Kidney epithelial cell (primary cell): ENCODE results near the gene SMARCA5. TPM values are rescaled to one million over a fixed set of nuclear protein-coding genes. Genes with fewer than 3 reads are reported as not detected.

Source experiments
- DNase-seq: peaks from one replicate; pipeline ENCODE4 v3.0.0-alpha.2; 2010; ENCODE audit warnings: low read depth
- H3K27me3 ChIP-seq: 2 replicates; pipeline ENCODE4 v1.6.0; 2011; ENCODE audit warnings: low read length; ENCODE audit not compliant: control insufficient read depth, insufficient read depth
- H3K36me3 ChIP-seq: 2 replicates; pipeline ENCODE4 v1.5.1; 2011; ENCODE audit warnings: low read length; ENCODE audit not compliant: control insufficient read depth, insufficient read depth
- H3K4me3 ChIP-seq: 2 replicates; pipeline ENCODE4 v1.5.1; 2011; ENCODE audit warnings: low read depth, mild to moderate bottlenecking, control low read depth, low read length
- CTCF ChIP-seq: IDR thresholded peaks from 2 replicates; pipeline ENCODE4 v1.5.1; 2011; ENCODE audit warnings: mild to moderate bottlenecking, moderate library complexity, low read length, control low read depth, inconsistent platforms; ENCODE audit not compliant: insufficient read depth, poor library complexity, severe bottlenecking
- total RNA-seq: library from RNA; depleted of rRNA; stranded (reverse); fragments of >200 nt; gene quantifications from 2 replicates; pipeline ENCODE4 v1.2.3, GENCODE V29; 2015

Gene SMARCA5
- total RNA-seq, 1 donor from 2014 or later = 55.0 TPM

DNA sequence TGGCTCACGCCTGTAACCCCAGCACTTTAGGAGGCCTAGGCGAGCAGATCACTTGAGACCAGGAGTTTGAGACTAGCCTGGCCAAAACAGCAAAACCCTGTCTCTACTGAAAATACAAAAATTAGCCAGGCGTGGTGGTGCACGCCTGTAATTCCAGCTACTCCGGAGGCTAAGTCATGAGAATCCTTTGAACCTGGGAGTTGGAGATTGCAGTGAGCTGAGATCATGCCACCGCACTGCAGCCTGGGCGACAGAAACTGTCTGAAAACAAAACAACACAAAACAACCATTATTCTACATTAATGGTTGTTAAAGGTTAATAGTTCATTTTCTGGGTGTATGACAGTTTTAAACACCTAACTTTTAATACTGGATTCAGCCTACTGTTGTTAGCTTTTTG lies 1.6 kb upstream of the SMARCA5 start:
- Histone ChIP-seq H3K36me3 (no peaks in the 10 kb centered on the region), H3K4me3 (no peak overlapping the region), H3K27me3 (no peaks in the 10 kb centered on the region)
- no peak for TF ChIP-seq CTCF
- DNase-seq = no peak

- no peaks in the 10 kb centered on the region for H3K36me3 ChIP-seq
- no peak for TF ChIP-seq CTCF
- no peaks in the 10 kb centered on the region for H3K27me3 ChIP-seq
- peak overlapping the region; percentile 93 for H3K4me3 ChIP-seq
- DNase-seq = no peak
Observed at GRCh38 chr4:143512978-143513313, 556 bp upstream of the SMARCA5 start.

GRCh38 chr4:143514169-143514495 lies 630 bp downstream of the SMARCA5 start:
- DNase-seq = no peak
- no peak for TF ChIP-seq CTCF
- H3K36me3 ChIP-seq = no peaks in the 10 kb centered on the region
- no peaks in the 10 kb centered on the region for H3K27me3 ChIP-seq
- peak overlapping the region; percentile 93 for H3K4me3 ChIP-seq

DNA sequence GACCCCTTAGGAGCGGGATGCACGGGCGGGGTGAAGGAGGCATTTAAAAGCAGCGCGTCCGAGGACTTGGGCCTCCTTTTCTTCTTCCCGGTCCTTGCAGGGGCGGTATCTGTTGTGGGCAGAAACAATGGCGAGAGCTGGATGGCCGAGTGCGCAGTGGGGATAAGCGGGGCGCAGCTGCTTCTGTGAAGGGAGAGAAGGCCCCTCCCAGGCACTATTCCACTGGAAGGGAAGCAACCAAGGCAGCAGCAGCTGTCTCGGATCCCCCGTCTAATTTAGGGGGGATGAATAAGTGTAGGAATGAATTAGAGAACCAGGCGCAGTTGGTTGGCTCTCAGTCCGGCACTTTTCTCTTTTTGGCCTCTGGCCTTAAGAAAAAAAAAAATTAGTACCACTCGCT lies 995 bp downstream of the SMARCA5 start:
- no peak for TF ChIP-seq CTCF
- peak overlapping the region; percentile 93 for H3K4me3 ChIP-seq
- no peaks in the 10 kb centered on the region for H3K27me3 ChIP-seq
- no peak for DNase-seq
- no peaks in the 10 kb centered on the region for H3K36me3 ChIP-seq

GRCh38 chr4:143514901-143515300 lies 1.4 kb downstream of the SMARCA5 start:
- DNase-seq = no peak
- TF ChIP-seq CTCF = no peak
- H3K4me3 ChIP-seq = peak overlapping the region; percentile 93
- no peaks in the 10 kb centered on the region for H3K36me3 ChIP-seq
- H3K27me3 ChIP-seq = no peaks in the 10 kb centered on the region

DNA sequence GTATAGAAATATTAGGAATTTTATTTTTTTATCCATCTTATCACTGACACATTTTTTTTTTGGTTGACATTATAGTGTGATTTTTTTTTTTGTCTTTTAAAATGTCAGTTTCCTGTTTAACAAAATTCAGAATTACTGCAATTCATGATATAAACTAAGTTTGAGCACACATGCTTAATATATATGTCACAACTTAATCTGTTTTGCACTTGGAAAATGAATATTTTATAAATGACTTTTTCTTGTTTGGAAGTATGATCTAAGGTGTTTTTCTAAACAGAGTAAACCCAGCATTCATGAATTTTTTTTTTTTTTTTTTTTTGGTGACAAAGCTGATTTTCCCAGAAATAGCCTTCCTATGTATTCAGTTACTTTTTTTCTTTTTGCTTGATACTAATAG lies 2.4 kb downstream of the SMARCA5 start:
- no peak for TF ChIP-seq CTCF
- no peaks in the 10 kb centered on the region for H3K27me3 ChIP-seq
- DNase-seq = no peak
- H3K4me3 ChIP-seq = peak overlapping the region; percentile 93
- H3K36me3 ChIP-seq = no peaks in the 10 kb centered on the region
